Lower lobe of right lung (tissue), 2 donors: ENCODE measurements around the gene ID3. TPM values are rescaled to one million over a fixed set of nuclear protein-coding genes. Genes with fewer than 3 reads are reported as not detected.

Experiments
- ATAC-seq, 2 donors: fragments of 200-7000 bp; cut with Tn5 transposase; one replicate each; pipeline ENCODE4 v1.9.1; 2020 to 2022; ENCODE audit warnings: mild to moderate bottlenecking in 2 of 2, moderate library complexity in 2 of 2
- DNase-seq: peaks from one replicate; pipeline ENCODE4 v3.0.0-alpha.2; 2020
- H3K27ac ChIP-seq: fragments of 200-600 bp; one replicate; pipeline ENCODE4 v1.8.0; 2022
- H3K27me3 ChIP-seq: fragments of 200-600 bp; one replicate; pipeline ENCODE4 v1.8.0; 2022; ENCODE audit warnings: low read depth
- H3K36me3 ChIP-seq: fragments of 200-600 bp; one replicate; pipeline ENCODE4 v1.8.0; 2022; ENCODE audit warnings: mild to moderate bottlenecking
- H3K4me1 ChIP-seq: fragments of 200-600 bp; one replicate; pipeline ENCODE4 v1.8.0; 2022
- H3K4me3 ChIP-seq: fragments of 200-600 bp; one replicate; pipeline ENCODE4 v1.8.0; 2022; ENCODE audit warnings: mild to moderate bottlenecking
- H3K9me3 ChIP-seq: fragments of 200-600 bp; one replicate; pipeline ENCODE4 v1.8.0; 2022
- intact Hi-C: fragments of 100-400 bp; cut with DNase I; formaldehyde crosslinking; loops from one replicate; pipeline ENCODE4 v1.11.0; 2022
- total RNA-seq: library from RNA; stranded (reverse); fragmentation: NEBNext Ultra II Directional; extraction: Animal tissue kit (Norgen Biotek cat#: 25700); gene quantifications from one replicate; pipeline ENCODE4 v1.2.1, GENCODE V29; 2021
- TF ChIP-seq, protein P1 (sequence below): fragments of 200-600 bp; IDR thresholded peaks from one replicate; pipeline ENCODE4 v1.8.0; 2022; ENCODE audit warnings: antibody characterized with exemption, mild to moderate bottlenecking
- donor health status: DM: no; HTN: yes; CAD: no; lungs with severe emphysema.

ID3 gene
- total RNA-seq, 1 donor from 2014 or later, result 137 TPM

GRCh38 chr1:23599125-23599524 is 39.8 kb upstream of the ID3 start:
- no peaks in the 10 kb centered on the region for H3K36me3 ChIP-seq
- H3K4me1 ChIP-seq, result no peaks in the 10 kb centered on the region
- TF ChIP-seq, protein P1, sequence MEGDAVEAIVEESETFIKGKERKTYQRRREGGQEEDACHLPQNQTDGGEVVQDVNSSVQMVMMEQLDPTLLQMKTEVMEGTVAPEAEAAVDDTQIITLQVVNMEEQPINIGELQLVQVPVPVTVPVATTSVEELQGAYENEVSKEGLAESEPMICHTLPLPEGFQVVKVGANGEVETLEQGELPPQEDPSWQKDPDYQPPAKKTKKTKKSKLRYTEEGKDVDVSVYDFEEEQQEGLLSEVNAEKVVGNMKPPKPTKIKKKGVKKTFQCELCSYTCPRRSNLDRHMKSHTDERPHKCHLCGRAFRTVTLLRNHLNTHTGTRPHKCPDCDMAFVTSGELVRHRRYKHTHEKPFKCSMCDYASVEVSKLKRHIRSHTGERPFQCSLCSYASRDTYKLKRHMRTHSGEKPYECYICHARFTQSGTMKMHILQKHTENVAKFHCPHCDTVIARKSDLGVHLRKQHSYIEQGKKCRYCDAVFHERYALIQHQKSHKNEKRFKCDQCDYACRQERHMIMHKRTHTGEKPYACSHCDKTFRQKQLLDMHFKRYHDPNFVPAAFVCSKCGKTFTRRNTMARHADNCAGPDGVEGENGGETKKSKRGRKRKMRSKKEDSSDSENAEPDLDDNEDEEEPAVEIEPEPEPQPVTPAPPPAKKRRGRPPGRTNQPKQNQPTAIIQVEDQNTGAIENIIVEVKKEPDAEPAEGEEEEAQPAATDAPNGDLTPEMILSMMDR, result no peak
- intact Hi-C loops, result no loop called here
- H3K27me3 ChIP-seq, result no peaks in the 10 kb centered on the region
- no peaks in the 10 kb centered on the region for H3K9me3 ChIP-seq
- ATAC-seq, result no peak
- no peak overlapping the region for H3K4me3 ChIP-seq
- H3K27ac ChIP-seq, result no peak overlapping the region
- no peak for DNase-seq

GRCh38 chr1:23598424-23598823 is 39.1 kb upstream of the ID3 start:
- Histone ChIP-seq H3K36me3 (no peaks in the 10 kb centered on the region), H3K4me3 (no peak overlapping the region), H3K4me1 (no peaks in the 10 kb centered on the region), H3K27me3 (no peaks in the 10 kb centered on the region), H3K27ac (no peak overlapping the region), H3K9me3 (no peaks in the 10 kb centered on the region)
- intact Hi-C loops, result no loop called here
- TF ChIP-seq, protein P1, result no peak
- no peak for DNase-seq
- ATAC-seq, result no peak

DNA sequence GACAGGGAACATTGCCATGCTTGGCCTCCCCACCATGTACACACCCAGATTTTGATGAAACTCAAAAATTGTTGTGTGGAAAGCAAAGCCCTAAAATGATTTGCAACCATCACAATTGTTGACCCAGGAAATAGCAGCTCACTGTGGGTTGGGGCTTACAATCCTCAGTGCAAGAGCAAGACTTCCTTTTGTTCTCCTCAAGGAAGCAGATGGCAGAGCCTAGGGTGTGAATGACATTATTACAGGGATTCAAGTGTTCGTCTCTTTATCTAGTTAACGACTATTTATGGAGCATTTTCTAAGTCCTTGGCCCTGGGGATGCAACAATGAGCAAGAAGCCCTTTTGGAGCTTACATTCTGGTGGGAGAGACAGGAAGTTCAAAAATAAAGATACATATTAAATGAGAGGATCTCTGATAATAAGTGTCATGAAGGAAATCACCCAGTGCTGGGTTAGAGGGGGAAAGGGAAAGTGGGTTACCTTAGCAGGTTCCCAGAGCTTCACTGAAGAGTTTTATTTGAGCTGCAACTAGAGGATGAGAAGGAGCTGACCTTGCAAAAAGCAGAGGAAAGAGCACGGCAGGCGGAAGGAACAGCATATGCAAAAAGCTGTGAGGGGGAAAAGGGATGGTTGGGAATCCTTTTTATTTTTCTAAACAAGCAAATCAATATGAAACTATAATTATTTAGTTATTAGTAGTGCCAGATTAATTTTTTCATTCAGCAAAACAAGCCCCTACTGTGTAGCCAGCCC is 38.5 kb upstream of the ID3 start:
- Histone ChIP-seq H3K27ac (no peak overlapping the region), H3K4me1 (no peaks in the 10 kb centered on the region), H3K4me3 (no peak overlapping the region), H3K36me3 (no peaks in the 10 kb centered on the region), H3K27me3 (no peaks in the 10 kb centered on the region), H3K9me3 (no peaks in the 10 kb centered on the region)
- ATAC-seq (no peak), DNase-seq (no peak)
- intact Hi-C loops, result no loop called here
- TF ChIP-seq, protein P1, result no peak

- ATAC-seq, result no peak
- TF ChIP-seq, protein P1, result no peak
- DNase-seq, result no peak
- H3K4me3 ChIP-seq, result no peak overlapping the region
- peaks cover 9% of the 10 kb centered on the region for H3K4me1 ChIP-seq
- no peaks in the 10 kb centered on the region for H3K27me3 ChIP-seq
- no peaks in the 10 kb centered on the region for H3K9me3 ChIP-seq
- no peaks in the 10 kb centered on the region for H3K36me3 ChIP-seq
- H3K27ac ChIP-seq, result no peak overlapping the region
- intact Hi-C loops, result no loop called here
These were observed 37.4 kb upstream of the ID3 start for GRCh38 chr1:23596382-23597358.

DNA sequence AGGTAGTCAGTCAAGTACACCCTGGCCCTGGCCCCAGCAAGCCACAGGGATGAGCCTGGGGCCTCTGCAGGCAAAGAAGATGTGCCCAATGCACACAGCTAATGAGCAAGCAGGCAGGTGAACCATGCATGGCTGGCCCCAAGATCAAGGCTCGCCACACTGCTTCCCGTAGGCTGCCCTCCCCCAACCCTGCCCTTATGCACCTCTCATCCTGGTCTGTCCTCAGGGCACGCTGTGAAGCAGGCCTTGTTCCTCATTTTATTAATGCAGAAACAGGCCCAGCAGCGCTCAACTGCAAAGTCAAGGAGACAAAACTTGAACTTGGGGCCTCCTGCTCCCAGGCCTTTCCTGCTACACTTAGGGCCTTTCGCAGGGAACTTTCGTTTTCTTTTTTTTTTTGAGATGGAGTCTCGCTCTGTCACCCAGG is 35.6 kb upstream of the ID3 start:
- DNase-seq (no peak), ATAC-seq (no peak)
- Histone ChIP-seq H3K9me3 (no peaks in the 10 kb centered on the region), H3K4me1 (peaks cover 13% of the 10 kb centered on the region), H3K4me3 (no peak overlapping the region), H3K36me3 (no peaks in the 10 kb centered on the region), H3K27me3 (no peaks in the 10 kb centered on the region), H3K27ac (no peak overlapping the region)
- intact Hi-C loops, result no loop called here
- TF ChIP-seq, protein P1, result no peak
